OCI-M2 (cell line): ENCODE measurements around the gene MED27.
"Not testable (repeated sequence)": the region's sequence is repeated elsewhere in the genome, so short reads cannot be mapped to it uniquely, and the experiment has no call there.

ENCODE experiments used
- DNase-seq: peaks from one replicate; lab custom pipeline; 2025; ENCODE audit not compliant: unreplicated experiment; lab: John Stamatoyannopoulos, UW

The MED27 gene

GRCh38 chr9:131927091-131927490 lies 152.6 kb downstream of the MED27 start:
- no peak for DNase-seq

DNA sequence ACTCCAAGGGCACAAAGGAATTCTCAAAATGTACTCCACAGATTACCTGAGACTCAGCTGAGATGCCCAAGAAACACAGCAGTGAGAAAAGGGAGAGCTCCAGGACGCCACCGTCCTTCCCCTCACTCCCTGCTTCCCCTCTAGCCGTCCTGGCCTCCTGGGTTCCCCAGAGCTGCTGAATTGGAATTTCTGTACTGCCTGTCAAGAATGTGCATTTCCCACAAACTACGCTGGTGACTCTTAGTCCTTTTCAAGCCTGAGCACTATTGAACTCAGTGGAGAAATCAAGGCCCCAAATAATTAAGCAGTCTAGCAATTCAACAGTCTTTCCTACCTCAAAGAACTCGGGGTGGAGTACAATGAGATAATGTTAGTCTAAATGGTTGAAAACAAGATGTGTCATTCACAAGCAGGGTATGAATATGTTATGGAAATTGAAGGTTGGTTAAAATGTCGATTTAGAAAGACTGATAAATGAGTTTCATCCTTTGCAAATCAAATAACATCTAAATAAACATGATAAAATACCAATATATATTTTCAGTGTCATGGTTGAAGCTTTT lies 153.2 kb downstream of the MED27 start:
- no peak for DNase-seq

DNA sequence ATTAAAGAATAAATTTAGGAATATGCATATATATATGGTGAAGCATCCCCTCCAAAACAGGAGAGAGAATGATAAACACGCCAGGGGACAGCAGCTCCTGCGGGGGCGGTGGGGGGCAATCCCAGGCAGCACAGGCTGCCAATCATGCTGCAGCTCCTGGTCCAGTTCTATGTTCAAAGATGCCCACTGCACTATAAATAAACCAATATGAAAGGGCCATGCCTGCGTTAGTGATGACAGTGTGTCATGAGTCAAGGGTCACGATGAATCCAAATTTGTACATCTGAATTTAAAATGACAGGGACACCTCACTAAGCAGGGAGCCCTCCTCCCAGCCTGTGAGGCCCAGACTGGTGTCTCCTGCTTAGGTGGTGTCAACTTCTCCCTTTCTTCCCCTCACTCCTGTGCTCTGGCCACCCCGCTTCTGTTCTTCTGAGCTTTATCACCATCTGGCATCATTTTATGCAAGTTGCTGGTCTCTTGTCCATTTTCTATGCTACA lies 153.9 kb downstream of the MED27 start:
- no peak for DNase-seq

GRCh38 chr9:131923766-131924165 lies 155.9 kb downstream of the MED27 start:
- no peak for DNase-seq

GRCh38 chr9:131923132-131923671 lies 156.5 kb downstream of the MED27 start:
- no peak for DNase-seq

DNA sequence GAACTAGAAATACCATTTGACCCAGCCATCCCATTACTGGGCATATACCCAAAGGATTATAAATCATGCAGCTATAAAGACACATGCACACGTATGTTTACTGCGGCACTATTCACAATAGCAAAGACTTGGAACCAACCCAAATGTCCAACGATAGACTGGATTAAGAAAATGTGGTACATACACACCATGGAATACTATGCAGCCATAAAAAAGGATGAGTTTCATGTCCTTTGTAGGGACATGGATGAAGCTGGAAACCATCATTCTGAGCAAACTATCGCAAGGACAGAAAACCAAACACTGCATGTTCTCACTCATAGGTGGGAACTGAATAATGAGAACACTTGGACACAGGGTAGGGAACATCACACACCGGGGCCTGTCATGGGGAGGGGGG lies 158.0 kb downstream of the MED27 start:
- not testable (repeated sequence) for DNase-seq

- no peak for DNase-seq
Observed at GRCh38 chr9:131919216-131919615, 160.5 kb downstream of the MED27 start.

DNA sequence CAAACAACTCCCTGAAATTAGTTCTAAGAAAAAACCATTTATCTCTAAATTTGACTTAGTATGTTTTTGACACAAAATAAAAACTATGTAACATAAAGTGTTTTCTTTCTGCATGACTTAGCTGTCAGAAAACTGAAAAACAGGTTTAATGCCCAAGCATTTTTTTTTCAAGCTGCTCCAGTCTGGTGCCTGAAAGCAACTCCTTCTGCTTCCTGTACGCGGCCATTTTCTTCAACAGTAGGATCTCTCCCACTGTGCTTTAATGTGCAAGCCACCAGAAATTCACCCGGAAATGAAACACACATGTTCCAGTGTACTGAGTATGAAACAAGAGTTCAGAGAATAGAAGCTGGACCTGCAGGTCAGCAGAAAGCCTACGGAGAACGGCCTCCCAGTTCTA lies 161.2 kb downstream of the MED27 start:
- no peak for DNase-seq

- DNase-seq: no peak
Observed at GRCh38 chr9:131917009-131917408, 162.7 kb downstream of the MED27 start.

DNA sequence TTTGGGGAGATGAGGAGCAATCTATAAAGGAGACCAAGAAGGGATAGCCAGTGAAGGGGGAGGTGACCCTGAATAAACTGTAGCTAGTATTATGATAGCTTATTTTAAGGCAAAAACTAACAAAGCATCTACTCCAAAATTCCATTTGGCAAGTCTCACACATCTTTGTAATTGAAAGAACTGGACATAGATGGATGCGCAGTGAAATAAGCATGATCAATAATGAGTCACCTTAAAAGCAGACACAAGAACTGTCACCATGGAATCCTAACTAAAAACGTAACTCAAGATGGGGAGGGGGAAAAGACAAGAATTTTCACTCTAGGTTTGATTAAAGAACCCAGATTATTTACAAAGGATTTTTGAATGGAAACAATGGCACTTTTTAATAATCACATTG lies 164.5 kb downstream of the MED27 start:
- DNase-seq: no peak

DNA sequence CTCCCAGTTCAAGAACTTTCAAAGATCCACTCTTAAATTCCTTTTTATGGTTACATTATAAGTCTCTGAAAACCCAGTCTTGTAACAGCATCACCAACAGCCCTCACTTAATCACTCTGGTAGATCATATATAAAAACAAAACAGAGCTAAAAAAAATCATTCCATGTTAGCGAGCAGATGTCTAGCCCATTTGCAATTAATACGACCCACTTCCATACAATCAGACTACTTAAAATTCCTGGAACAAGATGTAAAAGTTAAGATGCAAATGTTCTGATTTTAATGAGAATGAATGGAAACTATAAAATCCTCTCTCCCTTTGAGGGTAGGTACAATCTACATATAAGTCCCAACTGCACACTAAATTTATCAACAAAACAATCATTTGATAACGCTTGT lies 167.0 kb downstream of the MED27 start:
- DNase-seq: no peak

- no peak for DNase-seq
Observed at GRCh38 chr9:131912069-131912468, 167.6 kb downstream of the MED27 start.

- no peak for DNase-seq
Observed at GRCh38 chr9:131910572-131910971, 169.1 kb downstream of the MED27 start.

GRCh38 chr9:131905144-131905543 lies 174.5 kb downstream of the MED27 start:
- DNase-seq: no peak

GRCh38 chr9:131899296-131900228 lies 180.1 kb downstream of the MED27 start:
- no peak for DNase-seq

- no peak for DNase-seq
Observed at GRCh38 chr9:131892902-131893500, 186.7 kb downstream of the MED27 start.

GRCh38 chr9:131892162-131892707 lies 187.4 kb downstream of the MED27 start:
- DNase-seq: no peak

GRCh38 chr9:131891598-131891997 lies 188.1 kb downstream of the MED27 start:
- no peak for DNase-seq

GRCh38 chr9:131889437-131890251 lies 190.0 kb downstream of the MED27 start:
- DNase-seq: no peak

DNA sequence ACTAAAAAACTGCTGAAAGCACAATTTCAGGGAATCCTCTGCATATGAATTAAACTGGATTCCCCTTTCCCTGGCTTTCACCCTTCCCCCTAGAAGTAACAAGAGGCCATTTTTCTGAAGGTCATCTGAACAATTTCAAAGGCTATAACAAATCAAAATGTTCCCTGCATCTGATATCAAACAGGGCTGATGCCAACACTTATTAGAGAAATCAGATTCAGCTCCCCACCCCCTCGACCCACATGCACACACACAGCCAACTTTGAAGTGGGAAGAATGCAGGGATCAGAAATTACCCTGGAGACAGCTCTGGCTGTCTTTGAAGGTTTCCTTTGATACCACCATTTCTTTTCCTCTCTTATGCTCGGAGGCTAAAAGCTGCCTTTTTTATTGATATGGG lies 190.7 kb downstream of the MED27 start:
- DNase-seq: no peak

DNA sequence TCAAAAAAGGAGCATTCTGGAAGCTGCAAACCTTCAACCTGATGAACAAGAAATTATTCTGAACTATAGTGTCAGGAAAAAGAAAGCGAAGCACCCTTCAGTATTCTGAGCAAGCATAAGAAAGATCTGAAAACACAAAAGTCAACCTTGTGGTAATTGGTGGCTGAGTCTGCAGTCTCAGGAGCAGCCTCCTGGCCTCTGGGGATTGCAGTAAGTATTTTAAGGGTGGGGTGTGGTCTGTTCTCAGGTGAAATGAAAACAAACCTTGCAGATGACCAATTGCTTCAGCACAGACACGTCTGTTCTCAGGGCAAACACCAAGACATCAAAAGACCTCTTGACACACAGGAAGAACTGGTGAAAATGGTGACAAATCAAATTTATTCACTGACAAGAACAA lies 192.0 kb downstream of the MED27 start:
- DNase-seq: no peak
